NCI-H1694 (cell line): ENCODE results near the gene TUBGCP4.
A peak's percentile ranks its signal among the peaks of the same experiment; 100 is the strongest.
"Not testable (repeated sequence)": the region's sequence is repeated elsewhere in the genome, so short reads cannot be mapped to it uniquely, and the experiment has no call there.

Experiments
- DNase-seq: peaks from one replicate; lab custom pipeline; 2025; lab: John Stamatoyannopoulos, UW

The TUBGCP4 gene, protein sequence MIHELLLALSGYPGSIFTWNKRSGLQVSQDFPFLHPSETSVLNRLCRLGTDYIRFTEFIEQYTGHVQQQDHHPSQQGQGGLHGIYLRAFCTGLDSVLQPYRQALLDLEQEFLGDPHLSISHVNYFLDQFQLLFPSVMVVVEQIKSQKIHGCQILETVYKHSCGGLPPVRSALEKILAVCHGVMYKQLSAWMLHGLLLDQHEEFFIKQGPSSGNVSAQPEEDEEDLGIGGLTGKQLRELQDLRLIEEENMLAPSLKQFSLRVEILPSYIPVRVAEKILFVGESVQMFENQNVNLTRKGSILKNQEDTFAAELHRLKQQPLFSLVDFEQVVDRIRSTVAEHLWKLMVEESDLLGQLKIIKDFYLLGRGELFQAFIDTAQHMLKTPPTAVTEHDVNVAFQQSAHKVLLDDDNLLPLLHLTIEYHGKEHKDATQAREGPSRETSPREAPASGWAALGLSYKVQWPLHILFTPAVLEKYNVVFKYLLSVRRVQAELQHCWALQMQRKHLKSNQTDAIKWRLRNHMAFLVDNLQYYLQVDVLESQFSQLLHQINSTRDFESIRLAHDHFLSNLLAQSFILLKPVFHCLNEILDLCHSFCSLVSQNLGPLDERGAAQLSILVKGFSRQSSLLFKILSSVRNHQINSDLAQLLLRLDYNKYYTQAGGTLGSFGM

DNA sequence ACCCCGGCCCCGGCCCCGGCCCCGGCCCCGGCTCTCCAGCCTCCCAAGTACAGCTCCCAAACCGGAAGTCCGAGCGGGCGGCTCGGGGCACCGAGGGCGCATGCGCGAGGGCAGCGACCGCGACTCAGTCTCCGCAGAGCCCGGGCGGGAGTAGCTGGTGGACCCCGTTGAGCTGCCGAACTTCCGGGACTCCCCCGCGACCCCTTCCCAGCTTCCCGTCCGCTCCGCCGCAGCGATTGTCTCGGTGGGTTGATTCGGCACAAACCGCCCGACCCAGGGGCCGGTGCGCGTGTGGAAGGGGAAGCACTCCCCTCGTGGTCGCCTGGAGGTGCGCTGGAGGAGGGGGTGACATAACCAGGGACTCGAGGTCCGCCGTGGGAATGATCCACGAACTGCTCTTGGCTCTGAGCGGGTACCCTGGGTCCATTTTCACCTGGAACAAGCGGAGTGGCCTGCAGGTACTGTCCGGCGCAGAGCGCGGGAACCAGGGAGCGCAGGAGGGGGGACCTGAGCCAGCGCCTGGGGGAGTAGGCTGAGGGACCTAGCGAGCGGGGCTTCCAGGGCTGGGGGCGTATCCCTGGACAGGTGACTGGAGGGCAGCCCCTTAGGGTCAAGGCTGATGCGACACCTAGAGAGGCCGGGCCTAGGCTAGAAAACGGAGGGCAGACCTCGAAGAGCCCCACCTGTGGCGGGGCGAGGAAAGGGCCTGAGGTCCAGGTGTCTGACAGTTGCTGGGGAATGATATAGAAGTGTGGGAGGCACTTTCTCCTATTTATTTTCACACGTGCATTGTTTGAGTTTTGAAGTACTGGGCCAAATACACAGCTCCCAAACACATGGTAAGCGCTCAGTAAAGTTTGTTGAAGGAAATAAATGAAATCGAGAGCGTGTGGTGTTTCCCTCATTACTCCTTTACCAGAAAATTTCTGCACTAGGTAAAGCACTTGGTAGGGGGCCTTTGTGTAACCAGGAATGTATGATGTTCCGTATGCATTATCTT, at the start of gene TUBGCP4, which contains the start of gene ZSCAN29:
TSS of gene TUBGCP4 (plus strand) at position 127 of the 1,000 bp plus-strand sequence. CDS start at position 381, 254 bp downstream.
TSS of gene ZSCAN29 (minus strand) at position 69 of the 1,000 bp plus-strand sequence. CDS start 1,130 bp downstream, outside the sequence.
- peak; percentile 47 for DNase-seq

DNA sequence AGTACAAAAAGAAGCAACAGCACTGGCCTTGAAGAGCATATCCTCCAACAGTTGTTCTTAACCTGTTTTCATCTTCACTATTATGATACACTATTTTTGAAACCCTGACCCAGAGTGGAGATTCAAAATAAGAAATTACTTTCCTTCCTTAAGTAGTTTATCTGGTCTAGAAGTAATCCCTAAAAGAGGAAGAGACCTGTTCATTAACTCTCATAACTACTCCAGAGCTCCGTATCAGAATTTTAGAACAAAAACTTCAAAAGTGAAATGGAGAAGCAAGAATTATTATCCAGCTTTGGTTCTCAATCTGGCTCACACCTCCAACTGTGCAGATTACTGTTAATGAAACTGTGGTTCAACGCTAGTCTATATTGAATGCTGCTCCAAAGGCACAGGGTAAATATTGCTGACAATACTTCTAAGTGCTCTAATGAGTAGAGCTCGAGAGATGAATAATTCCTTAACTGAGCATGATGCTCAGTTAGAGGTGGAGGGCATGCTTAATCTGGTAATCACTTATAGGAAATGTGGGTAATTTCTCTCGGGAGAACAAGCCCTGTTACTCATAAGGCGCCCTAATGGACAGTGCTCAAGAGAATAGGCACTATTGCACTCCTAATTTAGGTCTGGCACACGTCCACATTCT, 45.7 kb upstream of the TUBGCP4 start:
- DNase-seq = no peak

DNA sequence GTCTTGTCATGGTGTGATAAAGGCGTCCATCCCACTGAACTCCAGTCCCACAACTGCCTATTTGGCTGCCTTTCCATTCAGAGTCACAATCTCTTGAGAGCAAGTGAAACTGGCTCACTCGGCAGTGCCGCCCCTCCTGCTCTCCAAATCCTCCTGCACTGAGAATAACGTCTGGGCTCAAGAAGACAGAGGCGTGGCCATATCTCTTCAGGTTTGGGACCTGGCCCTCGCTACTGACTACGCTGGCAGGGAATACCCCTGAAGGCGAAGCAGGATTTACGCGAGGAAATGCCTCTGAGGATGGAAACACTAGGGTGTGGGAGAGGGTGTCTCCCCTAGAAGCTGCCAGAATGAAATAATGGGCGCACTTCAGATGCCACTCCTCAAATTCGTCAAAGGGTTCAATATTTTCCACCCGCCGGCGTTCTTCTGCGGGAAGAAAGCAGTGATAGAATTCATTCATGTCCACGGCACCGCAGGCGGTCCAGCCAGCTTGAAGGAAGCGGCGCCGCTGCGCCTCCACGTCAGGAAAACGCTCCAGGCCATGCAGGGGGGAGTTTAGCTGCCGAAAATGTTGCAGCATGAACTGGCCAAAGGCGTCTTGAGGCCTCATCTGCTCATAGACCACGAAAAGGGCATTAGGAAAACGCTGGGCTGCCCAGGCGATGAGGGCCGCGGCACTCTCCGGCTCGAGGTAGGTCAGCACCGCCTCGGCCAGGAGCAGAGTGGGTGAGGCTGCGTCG, 41.5 kb upstream of the TUBGCP4 start:
- DNase-seq = no peak

DNA sequence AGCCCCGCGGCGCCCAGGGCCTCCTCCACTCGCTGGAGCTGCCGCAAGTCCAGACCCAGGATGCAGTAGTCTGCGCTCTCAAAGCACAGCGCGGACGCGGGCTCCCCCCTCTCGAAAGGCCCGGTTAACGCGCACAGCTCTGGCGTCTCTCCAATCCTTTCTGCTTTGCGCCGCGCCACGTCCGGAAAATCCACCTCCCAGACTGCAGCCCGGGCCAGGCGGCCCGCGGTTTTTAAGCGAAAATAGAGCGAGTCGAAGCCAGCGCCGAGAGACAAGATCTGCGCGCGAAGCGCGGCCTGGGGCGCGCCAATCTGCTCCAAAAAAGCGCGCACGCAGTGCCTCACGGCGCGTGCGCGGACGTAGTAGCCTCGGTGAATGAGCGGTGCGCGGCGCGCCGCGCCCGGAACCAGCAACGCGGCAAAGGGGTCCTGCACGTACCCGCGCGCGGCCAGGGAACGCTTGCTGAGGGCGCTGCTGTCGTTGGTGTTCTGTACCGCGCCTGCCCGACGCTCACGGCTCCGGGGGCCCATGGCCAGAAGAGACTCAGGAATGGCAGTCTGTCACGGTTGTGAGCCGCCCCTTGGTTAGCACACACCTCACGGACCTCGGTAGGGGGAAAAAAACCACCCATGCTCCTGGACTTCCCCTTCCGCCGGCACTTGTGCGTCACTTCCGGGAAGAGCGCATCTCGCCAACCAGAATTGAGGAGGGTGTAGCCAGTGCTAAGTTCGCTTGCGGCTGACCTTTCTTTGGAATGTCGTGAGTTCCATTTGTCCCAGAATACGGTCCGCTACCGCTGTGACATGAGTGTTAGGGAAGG, 40.7 kb upstream of the TUBGCP4 start, which contains the start of gene LCMT2:
TSS of gene LCMT2 (minus strand) at position 614 of the 820 bp plus-strand sequence. CDS start at position 530, 84 bp downstream.
- peak; percentile 78 for DNase-seq

DNA sequence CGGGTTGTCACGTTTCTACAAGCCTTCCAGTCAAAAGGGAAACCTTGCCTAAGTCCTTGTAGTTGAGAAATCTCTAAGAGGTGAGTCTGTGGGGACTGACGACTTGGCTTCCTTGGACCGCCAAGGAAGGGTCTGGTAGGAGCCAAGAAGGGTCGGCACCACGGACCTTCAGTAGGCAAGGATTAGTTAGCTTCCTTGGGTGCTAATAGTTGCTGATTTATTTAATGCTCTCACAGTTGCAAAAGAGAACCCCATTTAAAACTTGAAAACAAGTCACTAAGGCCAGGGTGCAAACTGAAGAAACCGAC, 40.2 kb upstream of the TUBGCP4 start:
- no peak for DNase-seq

DNA sequence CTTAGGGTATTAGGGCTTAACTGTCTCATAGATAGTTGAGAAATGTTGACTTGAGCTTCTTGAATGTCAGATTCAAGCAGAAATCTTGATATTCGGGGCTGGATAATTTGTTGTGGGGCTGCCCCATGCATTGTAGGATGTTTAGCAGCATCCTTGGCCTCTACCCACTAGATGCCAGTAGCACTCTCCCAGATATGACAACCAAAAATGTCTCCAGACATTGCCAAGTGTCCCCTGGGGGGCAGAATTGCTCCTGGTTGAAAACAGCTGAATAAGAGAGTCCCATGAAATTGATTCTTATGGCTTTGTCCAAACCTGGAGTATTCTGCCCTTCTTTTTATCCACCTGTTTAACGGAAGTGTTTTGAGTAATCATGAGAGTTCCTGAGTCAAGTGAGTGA, 24.6 kb upstream of the TUBGCP4 start:
- no peak for DNase-seq

DNA sequence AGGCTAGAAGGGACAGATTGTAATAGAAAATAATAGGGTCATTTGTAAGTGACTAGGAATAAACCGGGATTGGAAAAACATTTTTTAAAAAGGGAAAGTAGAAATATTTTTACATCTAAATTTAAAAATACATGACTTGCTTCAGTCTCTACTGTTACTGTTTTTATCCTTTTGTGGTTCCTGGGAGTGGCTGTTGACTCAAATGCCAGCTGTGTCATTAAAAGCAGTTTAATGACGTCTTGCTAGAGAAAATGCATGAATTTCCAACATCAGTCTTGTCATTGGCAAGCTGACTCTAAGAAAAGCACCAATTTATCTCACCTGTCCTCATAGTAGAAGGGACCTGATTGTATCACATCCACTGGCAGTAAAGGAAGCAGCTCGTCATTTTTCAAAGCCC, 23.8 kb upstream of the TUBGCP4 start:
- DNase-seq = no peak

DNA sequence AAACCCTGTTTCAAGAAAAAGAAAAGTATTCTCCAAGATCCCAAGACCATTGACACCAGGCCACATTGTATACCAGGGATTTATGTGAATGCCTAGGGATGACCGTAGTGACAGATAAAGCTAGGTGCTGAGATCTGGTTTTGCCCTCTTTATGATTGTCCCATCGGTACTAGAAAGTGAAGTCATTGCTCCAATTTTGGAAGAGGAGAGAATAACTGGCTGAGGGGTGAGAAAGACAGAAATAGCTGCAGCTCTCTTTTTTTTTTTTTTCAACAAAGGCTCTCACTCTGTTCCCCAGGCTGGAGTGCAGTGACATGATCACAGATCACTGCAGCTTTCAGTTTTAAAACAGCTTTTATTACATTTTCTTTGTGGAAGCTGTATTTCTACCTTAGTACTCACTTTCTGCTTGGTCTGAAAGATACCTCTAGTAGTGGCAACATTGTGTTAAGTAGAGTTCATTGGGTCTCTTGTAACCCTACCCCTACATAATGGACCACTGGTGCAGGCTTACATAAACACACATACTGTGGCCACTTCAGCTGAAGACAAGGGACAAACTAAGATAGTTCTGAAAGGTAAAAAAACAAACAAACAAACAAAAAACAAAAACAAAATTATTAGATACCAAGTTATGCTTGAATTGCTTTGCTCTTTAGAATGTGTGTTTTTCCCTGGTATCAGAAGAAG, 18.1 kb upstream of the TUBGCP4 start:
- no peak for DNase-seq

DNA sequence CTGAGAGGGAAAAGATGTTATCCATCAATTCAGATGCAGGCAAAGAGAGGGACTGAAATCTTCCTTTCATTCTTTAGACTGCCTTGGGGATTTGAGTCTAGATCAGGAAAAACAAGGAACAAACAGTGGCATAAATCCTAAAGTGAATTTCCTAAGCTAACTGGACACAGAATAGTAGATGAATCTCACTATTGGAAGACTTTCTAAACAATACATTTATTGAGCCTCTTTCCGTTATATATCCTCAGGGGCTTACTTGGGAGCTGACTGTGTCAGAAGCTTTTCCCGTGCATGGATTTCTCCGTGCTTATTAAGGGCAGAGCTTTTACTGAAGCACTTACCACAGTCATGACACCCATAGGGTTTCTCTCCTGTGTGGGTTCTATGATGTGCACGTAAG, 10.1 kb upstream of the TUBGCP4 start:
- no peak for DNase-seq

DNA sequence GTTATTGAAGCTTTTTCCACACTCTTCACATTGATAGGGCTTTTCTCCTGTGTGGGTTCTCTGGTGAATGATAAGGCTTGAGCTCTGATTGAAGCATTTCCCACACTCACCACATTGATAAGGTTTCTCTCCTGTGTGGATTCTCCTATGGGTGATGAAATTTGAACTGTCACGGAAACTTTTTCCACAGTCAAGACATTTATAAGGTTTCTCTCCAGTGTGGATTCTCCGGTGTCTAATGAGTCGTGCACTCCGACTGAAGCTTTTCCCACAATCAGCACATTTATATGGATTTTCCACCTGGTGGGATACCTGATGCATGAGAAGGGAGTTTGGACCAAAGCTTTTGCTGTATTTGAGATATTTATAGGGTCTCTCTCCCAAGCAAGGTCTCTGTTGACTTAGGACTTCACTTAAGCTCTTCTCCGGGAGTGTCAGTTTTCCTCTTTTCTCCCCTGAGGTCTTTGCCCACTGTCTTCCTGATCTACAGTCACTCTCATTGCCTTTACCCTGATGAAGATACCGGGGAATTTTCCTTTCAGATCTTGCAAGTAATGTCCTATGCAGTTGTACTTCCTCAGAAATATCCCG, 9.5 kb upstream of the TUBGCP4 start:
- no peak for DNase-seq

DNA sequence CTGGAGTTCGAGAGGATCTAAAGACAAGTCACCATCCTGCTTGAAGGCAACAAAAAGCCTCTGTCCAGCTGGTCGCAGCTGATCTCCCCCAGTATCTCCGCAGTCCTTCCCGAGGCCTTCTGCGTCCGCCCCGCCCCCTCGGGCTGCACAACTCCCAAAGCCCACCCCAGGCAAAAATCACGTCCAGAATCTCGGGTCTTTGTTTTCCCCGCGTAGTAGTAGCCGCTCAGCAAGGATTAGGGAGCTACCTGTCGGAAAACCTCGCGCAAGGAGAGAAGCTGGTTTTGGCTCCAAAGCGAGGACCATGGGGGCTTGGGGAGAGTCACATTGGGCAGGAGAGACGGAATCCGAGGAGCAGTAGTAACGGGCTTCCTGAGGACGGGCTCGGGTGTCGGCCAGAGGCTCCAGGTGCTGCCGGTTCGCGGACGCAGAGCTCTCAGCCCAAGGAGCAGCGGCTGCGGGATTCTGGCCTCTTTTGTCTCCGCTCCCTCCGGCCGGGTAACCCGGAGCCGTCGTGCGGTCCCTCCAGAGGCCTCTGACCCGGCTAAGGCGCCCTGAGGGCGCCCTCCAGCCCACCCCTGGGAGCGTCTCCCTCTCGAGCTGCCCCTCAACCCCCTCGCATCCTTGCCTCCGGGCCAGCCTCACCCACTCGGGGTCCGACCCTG, 459 bp upstream of the TUBGCP4 start:
- no peak for DNase-seq

DNA sequence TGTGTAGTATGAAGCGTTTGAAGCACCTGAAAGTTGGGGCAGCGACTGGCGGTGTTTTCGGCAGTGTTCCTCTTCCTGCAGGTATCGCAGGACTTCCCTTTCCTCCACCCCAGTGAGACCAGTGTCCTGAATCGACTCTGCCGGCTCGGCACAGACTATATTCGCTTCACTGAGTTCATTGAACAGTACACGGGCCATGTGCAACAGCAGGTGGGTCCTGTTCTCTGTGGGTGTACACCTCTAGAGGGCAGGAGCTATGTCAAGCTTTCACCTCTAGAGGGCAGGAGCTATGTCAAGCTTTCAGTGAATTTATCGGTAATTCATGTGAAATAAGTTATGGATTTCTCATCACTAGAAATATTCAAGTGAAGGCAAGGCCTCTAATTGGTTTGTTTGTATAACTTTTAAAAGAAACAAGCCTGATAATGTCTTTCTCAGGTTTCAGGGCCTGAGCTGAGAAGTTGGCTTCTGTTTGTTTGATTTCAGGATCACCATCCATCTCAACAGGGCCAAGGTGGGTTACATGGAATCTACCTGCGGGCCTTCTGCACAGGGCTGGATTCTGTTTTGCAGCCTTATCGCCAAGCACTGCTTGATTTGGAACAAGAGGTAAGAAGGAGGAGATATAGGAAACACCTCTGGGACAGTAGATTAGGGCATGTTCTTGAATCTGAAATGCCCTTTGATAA, 5.3 kb downstream of the TUBGCP4 start:
- DNase-seq = peak; percentile 23

DNA sequence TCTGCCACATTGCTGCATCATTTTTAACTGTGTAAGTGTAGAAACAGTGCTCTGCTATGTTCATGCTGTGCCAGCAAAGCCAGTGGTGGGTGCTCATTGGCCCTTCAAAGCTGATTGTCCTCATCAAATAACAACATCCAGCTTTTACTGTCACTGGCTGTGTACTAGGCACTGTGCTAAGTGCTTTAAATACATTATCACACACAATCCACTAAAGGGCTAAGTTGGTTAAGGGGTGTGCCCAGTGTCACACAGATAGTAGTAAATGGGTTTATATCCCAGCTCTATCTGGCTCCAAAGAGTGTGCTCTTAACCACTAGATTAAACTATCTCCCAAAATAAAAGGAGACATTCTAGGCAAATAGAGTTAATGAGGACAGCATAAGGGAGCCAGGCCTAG, 7.7 kb downstream of the TUBGCP4 start:
- DNase-seq = no peak

DNA sequence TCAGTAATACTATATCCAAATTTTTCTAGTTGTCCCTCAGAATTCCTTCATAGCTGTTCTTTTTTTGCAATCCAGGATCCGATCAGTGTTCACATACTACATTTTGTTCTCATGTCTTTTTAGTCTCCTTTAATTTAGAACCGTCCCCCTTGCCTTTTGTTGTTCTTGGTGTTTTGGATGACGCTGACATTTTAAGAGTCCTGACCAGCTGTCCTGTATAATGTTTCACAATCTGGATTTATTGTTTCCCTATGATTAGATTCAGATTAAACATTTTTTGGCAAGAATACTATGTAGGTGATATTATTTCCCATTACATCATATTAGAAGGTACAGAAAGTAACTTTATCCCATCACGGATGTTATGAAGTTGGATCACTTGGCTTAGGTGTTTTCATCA, 11.4 kb downstream of the TUBGCP4 start:
- no peak for DNase-seq

DNA sequence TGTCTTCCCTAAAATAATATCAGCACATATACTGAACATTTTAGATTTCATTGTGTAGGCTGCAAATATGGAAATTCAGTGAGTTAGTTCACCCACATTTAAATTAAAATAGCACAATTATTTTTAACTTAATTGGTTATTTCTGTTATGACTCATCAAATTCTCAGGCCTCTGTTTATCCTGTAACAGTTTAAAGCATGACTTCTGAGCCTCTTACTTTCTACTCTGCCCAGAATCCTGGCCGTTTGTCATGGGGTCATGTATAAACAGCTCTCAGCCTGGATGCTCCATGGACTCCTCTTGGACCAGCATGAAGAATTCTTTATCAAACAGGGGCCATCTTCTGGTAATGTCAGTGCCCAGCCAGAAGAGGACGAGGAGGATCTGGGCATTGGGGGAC, 12.2 kb downstream of the TUBGCP4 start:
- DNase-seq = no peak

DNA sequence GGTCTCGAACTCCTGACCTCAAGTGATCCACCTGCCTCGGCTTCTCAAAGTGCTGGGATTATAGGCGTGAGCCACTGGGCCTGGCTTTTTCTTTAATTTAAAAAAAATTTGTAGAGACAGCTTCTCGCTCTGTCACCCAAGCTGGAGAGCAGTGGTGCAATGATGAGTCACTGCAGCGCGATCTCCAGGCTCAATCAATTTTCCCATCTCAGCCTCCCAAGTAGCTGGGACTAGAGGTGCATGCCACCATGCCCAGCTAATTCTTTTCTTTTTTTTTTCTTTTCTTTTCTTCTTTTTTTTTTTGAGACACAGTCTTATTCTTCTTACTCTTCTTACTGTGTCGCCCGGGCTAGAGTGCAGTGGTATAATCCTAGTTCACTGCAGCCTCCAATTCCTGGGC, 19.8 kb downstream of the TUBGCP4 start:
- no peak for DNase-seq

DNA sequence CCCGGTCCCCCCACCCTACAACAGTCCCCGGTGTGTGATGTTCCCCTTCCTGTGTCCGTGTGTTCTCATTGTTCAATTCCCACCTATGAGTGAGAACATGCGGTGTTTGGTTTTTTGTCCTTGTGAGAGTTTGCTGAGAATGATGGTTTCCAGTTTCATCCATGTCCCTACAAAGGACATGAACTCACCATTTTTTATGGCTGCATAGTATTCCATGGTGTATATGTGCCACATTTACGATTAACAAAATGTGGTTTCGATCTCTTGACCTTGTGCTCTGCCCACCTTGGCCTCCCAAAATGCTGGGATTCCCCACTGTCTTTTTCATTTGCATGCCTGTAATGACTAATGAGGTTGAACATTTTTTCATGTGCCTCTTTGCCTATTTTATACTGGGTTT, 22.7 kb downstream of the TUBGCP4 start:
- DNase-seq = not testable (repeated sequence)

DNA sequence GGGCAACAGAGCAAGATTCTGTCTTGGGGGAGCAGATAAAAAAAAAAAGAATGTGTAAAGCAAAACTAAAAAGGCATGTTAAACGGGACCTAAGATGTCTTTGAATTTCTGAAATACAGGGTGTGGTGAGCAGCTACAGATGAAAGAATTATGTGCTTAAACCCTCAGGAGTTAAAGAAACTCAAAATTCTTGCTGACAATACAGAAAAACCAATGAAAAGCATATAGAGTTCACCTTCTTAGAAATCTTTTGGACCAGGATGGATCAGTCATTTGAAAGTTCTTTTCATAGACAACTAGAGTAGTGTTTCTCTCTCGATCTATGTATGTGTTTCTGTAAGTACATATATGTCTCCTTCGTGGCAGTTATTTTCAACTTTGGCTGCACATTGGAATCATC, 31.4 kb downstream of the TUBGCP4 start:
- no peak for DNase-seq
